HG03565 (cell line): Measurements from ENCODE around the gene TTC7B.

Experiments used
- ATAC-seq: cut with Tn5 transposase; IDR thresholded peaks from one replicate; pipeline ENCODE4 v1.9.1; 2021; ENCODE audit warnings: mild to moderate bottlenecking, moderate library complexity; ENCODE audit not compliant: unreplicated experiment

TTC7B gene

DNA sequence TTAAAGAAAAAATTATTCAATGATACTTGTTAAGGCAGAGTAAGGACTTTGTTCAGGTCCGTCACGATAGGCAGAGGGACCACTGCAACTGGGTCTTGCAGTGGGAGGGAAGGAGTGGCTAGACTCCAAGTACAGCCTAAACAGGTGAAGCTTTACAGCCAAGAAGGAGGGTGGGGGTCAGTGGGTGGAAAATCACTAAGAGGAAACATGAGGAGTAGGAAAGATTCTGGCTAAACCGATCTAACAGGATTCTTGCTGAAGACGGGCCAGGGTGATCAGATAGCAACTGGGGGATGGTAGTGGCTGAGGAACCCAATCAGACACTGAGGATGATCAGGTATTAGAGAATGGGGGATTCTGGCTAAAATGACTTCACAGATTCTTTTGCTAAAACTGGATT lies 100.2 kb downstream of the TTC7B start:
- ATAC-seq = no peak

DNA sequence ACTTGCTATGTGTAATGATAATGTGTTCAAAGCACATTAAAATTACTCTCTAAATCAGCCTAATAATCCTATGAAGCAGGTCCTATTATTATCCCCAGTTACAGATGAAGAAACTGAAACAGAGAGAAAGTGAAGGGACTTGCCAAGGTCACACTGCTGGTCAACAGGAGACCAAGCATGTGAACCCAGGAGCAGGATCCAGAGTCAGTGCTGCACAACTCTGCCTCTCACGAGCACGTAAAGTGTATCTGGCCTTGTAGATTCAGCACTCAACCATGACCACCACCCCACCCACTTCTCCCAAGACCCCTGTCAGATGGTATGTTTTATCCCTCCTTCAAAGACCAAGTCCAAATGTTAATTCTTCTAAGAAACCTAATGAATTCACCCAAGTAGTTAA lies 100.7 kb downstream of the TTC7B start:
- ATAC-seq = no peak

DNA sequence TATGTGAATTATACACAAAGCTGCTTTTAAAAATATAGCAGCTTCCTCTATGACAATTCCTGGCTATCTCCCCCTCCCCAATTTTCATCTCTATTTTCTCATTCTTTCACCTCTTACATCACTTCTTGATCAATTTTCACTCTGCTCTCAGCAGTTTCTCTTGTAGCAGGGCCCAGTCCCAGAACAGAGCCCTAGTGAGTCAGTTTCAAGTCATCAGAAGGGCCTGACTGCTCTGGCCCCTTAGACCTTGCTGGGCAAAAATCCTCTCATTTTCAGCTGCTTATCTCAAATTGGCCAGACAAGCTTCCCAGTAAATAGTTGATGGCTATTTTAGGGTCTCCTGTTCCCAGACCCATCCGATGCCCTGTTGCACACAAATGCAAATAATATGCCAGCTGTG lies 101.4 kb downstream of the TTC7B start:
- ATAC-seq = no peak

DNA sequence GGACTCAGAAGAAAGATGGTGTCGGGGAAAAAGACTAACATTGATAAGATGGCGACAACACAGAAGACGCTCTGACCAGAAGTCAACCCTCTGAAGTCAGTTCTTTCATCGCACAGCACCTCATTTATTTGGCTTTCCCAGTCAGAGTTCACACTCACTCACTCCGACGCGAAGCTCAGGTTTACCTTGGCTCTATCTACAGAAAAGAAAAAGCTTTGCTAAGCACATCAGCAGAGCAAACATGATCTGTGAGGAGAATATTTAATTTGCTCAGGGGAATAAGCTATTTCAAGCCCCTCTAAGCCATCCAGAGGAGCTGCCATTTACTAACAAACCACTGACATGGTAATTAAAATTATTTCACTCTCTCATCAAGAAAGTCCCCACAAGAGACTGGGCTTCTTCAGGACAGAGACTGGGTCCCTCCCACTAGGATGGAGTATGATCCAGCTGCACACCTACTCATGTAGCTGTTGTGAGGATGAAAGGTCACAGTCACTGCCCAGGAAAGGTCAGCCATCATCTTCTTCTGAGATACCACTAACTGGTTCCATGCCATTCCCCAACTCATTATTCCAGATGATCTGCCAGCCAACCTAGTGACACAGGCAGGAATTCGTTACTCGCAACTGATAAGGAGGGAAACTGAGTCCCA lies 111.4 kb downstream of the TTC7B start:
- no peak for ATAC-seq

DNA sequence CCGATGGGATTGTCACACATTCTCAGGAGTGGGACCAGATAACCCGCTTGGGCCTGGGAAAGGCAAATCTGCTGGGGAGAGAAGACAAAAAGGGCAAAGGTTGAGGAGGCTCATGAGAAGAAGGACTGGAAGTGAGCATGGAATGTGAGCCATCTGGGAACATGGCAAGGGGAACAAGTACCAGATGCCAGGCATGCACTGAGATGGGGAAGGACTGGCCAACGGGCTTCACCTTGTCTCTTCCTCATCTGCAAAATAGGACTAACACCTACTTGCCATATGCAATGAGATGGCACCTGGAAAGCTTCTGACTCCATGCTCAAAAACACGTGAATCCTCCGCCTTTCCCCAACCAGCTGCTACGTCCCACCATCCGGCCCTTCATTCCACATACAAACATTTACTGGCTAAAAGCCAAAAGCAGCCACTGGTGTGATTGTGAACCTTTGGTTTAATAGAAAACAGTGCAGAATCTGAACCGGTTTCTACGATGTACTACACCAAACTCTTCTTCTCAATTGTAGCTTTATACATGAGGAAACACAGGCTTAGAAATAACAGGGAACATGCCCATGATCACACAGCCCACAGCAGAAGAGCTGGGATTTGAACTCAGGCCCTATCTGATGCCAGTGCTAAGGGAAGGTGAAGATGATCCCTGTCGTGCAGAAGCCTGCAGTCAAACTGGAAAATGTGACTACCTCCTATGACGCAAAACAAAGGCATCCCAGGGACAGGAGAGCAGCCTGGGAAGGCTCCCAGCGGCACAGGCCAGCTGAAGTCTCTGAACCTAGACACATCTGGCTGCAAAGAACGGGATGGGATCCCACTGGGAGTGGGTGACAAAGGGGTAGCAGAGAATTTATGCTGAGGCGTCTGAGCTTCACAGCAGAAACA lies 112.1 kb downstream of the TTC7B start:
- no peak for ATAC-seq

DNA sequence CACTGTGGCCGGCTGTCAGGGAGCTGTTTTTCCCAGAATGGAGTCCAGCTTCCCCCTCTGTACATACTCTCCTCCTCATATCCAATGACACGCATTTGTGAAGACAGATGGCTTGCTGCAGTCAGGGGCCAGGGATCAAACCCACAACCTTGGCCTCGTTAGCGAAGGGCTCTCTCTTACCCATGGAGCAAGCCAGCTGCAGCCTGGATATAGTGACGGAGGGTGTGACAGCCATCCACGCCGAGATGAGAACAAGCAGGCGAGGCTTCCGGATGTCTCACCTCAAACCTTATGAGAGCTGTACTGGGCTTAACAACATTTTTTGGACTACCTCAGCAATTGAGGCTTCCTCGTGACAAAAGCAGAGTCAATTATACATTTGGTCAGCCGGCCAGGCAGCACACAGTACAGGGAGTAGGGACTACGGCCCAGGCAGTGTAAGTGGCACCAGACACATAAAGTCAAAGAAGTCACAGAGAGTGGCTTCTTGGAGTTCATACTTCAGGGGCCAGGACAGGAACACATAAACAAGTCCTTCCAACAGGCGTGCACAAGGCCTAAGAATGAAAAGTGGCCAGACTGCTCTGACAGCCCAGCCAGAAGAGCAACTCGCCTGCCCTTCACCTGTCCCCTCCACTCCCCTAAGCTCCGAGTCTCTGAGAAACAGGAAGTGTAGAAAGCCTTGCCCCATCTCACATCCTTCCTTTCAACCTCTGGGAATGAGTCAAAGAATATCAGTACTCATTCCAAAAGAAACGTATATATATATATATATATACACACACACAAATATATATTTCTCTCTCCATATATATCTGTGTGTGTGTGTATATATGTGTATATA lies 115.1 kb downstream of the TTC7B start:
- ATAC-seq = no peak

DNA sequence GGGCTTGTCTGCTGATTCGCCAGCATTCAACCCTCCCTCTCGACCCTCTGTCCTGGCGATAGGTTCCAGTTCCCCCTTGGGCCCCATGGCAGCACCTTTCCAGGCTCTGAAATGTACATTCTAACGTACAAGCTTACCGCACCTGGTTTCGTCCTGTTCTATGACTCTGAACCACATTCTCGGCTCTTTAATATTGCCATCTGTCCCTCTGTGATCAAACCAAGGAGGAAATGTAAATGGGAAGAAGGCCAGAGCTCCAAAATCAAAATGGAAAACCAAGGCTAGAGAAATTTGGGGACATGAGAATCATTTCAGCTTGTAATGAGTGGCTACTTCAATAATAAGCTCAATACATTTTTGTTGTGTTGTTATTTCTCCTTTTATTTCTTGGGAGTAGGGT lies 117.2 kb downstream of the TTC7B start:
- ATAC-seq = no peak

DNA sequence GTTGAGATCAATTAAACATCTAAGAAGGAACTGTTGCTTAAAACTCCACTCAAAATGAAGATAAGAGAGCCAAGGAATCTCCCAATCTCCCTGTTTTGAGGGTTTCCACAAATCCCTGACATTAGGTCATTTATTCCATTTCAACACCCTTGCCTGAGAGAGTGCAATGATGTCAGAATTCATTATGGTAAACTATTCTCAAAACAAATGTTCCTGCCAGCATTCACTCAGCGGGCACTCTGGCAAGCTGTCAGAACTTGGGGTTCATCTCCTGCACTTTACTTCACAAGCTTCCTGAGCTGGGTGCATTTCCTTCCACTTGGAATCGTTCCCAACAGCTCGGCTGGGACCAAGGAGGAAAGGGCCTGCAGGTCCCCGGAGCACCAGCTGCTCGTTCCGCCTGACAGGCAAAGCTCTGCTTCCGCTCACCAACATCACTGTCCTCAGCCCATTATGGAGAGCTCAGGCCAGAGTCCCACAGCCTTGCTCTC lies 117.8 kb downstream of the TTC7B start:
- no peak for ATAC-seq

DNA sequence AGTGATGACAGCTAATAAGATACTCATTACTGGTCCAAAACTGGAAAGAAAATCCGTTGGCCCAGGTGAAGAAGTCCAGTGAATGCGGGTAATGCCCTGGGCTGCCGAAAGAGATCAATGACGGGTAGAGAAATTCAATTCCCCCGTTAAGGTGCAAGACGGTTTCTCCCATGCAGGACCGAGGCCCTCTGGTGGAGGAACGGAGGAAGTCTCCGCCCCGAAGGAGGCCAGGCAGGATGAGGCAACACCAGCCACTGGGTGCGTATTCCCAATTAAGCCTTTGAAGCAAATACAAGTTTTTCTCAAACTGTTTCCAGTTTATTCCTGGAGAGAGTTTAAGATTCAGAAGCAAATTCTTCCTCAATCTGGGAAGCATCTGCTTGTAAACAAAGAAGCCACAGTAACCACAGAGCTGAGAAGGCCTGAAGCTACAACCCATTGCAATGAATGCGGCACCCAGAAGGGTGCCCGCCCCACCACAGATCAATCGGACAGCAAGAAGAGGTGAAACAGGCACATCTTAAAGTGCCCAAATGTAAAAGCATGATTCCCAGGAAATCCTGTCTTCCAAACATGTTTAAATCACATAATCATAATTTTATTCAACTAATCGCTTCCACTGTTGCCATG lies 118.5 kb downstream of the TTC7B start:
- peak; percentile 46 for ATAC-seq

DNA sequence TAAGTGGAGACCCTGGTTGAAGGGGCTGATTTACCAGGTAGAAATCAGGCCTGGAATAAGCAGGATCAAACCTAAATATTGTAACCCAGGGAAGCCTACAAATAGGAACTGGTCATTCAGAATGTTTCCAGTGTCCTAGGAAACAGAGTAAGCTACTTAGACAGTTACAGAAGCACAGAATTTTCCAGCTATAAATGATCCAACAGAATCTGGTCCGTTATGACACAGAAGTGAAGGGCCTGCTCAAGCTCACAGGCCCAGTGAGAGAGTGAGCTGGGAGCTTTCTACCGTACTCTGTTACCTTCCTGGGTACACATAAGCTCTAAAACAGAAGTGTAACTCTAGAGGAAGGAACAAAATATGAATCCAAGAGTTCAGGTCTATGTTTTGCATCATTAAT lies 119.1 kb downstream of the TTC7B start:
- ATAC-seq = no peak

DNA sequence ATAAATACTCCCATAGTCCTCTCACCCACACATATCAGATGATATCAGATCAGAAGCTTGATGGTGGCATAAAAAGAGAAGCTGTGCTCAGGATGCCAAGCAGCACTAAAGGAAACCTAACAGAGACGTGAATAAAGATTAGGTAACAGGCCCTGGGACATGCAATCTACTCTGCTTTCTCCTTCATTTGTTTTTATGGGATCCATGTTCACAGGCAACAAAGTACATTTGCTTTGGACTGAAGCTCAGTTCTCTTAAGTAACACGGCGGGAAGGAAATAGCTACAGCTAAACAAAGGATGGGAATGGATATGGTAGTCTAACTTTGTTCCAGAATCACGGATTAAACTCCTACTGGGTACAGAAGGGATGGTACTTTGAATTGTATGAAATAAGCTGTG lies 119.5 kb downstream of the TTC7B start:
- ATAC-seq = no peak

DNA sequence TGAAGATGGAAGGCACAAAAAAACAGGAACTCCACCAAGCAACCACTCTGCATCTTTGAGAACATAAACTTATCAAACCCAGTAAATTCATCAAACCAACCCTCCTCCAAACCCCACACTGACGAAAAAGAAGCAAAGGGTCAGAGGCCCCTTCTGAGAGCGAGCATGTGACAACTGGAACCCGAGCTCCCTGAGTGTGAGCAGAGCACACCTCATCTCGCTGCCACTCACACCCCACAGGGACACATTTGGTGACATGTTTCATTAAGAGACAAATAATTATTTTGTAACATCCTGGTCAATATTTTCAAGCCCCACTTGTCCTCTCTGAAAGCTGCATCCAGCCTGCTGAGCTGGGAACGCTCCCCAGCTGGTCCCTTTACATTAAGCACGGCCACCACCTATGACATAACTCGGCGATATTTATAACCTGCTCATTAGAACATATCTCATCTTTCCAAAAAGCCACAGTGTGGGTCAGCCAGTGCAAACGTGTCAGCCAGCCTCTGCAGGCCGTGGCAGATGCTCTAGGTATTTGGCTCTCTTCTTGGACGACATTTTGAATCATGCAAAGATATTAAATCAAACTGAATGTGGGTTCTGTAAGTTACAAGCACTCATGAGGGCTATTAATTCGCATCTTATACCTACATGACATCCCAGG lies 120.1 kb downstream of the TTC7B start:
- no peak for ATAC-seq

DNA sequence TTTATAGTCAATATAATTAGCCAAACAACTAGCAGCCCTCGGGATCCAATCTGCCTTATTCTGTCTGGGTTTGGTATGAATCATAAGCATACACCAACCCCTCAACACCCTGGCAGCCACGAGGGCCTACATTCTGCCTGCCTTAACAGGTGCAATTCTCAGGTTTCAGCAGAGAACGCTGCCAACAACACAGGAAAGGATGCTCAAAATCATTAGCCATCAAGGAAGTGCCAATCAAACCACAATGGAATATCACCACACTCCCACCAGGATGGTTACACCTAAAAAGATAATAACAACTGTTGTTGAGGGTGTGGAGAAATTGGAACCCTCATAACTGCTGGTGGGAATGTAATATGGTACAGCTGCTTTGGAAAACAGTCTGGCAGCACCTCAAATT lies 122.8 kb downstream of the TTC7B start:
- ATAC-seq = no peak

DNA sequence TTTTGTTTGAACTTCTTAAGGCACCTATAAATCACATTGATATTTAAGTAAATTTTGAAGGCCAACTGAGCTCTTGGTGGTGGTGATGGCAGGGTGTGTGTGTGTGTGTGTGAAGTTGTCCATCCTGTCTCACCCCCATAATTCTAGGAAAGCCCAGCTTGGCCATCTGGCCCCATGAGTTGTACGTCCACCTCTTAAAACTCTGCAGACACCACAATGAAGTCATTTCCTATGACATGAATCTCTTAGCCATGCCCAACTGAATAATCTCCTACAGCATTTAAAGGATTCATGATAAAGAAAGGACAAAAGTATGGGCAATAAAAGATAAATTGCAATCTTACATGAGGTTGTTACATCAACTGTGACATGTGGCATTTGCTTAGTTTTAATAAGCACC lies 123.4 kb downstream of the TTC7B start:
- ATAC-seq = no peak

DNA sequence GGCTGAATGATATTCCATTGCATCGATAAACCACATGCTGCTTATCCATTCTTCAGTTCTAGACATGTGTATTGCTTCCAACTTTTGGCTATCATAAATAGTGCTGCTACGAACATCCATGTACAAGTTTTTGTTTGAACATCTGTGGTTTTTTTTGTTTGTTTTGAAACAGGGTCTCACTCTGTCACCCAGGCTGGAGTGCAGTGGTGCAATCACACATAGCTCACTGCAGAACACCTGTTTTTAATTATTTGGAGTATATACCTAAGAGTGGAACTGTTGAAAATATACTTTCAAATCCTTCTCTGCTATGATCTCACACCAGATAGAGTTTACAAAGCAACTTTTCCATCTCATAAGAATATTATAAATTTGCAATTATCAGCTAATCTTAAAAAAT lies 124.2 kb downstream of the TTC7B start:
- no peak for ATAC-seq

DNA sequence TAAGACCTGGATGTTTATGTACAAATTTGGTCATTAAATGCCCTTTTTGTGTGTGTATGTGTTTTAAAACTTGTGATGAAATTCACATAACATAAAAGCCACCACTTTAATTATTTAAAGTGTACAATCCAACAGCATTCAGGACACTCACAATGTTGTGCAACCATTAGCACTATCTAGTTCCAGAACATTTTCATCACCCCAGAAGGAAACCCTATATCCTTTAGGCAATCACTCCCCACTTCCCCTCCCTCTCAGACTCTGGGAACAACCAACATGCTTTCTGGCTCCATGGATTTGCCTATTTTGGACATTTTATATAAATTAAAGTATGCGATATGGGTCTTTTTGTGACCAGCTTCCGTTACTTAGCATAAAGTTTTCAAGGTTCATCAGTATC lies 124.6 kb downstream of the TTC7B start:
- no peak for ATAC-seq

DNA sequence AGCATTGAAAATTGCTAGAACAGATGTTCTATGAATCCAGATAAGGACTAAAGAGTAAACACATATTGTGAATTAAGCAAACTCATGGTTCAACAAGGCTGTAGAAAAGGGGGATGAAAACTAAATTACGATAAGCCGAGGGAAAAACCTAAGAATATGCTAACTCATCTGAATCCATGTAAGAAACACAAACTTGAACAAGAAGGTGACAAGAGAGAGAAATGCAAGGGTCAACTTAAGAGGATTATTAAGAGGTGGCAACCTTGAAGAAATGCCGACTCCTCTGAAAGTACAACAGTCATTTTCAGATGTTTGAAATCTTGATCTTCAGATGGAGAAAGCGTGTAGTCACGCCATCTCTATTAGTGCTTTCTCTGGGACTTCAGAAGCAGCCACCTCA lies 128.6 kb downstream of the TTC7B start:
- no peak for ATAC-seq

DNA sequence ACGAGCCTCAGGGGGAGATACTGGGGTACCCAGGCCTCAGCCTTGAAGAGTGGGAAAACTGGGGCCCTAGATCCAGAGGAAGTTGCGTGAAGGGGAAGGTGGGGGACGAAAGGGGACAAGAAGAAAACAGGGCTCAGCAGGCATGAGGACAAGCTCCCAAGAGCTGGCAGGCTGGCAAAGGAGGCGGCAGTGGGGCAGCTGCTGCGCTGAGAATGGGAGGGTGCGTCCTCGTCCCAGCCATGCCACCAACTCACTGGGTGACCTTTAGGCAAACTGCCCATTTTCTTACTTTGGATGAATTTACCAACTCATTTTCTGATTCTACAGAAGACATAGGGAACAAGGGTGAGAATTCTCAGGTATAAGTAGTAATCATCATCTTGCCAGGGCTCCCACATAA lies 133.6 kb downstream of the TTC7B start:
- no peak for ATAC-seq

DNA sequence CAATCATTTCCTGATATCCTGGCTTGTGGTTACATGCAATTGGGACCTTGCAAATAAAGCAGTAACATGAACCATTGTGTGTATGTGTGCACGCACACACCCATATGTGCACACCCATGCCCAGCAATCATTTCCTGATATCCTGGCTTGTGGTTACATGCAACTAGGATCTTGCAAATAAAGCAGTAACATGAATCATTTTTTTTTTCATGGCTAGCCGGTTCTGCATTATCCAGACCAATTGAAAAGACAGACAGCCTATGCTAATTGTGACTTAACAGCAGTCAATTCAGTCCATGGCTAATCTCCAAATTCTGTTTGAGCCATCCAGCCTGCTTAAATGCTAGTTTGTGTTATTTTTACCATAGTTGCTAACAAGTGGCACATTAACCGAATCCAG lies 134.3 kb downstream of the TTC7B start:
- no peak for ATAC-seq

DNA sequence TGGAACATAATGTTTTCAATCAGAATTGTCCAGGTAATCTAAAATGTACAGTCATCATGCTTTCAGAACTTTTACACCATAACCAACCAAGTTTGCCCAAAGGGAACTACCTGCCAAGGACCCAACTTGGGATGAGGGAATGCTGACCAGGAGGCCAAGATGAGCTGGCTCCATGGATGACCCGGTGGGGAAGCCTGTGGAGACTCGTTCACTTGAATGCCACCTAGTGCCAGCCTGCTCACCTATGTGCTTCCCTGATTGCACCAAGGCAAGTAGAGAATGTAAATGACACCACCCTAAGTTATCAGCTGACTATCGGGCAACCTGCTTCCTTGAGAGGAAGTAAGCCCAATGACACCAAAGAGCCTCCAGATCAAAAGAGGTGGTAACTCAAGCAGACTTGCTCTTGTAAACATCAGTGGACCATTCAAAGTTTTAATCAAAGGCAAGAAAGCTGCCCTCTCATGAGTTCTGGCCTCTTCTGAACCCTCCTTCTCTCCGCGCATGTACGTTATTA lies 137.3 kb downstream of the TTC7B start:
- ATAC-seq = no peak
